ENCODE measurements around the gene GIMD1.

DNA sequence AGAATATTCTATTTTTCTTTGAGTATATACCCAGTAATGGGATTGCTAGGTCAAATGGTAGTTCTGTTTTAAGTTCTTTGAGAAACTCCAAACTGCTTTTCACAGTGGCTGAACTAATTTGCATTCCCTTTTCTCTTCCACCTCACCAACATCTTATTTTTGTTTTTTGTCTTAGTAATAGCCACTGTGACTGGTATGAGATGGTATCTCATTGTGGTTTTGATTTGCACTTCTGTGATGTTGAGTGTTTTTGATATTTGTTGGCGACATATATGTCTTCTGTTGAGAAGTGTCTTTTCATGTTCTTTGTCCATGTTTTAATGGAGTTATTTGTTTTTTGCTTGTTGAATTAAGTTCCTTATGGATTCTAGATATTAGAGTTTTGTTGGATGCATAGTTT, 27.8 kb downstream of the GIMD1 start:
- TF ChIP-seq, protein P1, sequence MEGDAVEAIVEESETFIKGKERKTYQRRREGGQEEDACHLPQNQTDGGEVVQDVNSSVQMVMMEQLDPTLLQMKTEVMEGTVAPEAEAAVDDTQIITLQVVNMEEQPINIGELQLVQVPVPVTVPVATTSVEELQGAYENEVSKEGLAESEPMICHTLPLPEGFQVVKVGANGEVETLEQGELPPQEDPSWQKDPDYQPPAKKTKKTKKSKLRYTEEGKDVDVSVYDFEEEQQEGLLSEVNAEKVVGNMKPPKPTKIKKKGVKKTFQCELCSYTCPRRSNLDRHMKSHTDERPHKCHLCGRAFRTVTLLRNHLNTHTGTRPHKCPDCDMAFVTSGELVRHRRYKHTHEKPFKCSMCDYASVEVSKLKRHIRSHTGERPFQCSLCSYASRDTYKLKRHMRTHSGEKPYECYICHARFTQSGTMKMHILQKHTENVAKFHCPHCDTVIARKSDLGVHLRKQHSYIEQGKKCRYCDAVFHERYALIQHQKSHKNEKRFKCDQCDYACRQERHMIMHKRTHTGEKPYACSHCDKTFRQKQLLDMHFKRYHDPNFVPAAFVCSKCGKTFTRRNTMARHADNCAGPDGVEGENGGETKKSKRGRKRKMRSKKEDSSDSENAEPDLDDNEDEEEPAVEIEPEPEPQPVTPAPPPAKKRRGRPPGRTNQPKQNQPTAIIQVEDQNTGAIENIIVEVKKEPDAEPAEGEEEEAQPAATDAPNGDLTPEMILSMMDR (IDR thresholded peaks at IDR 0.05) = no peak
- no peak for TF ChIP-seq POLR2AphosphoS5 (IDR thresholded peaks at IDR 0.05)
- TF ChIP-seq POLR2A (IDR thresholded peaks at IDR 0.05) = no peak

Measured in suprapubic skin (tissue), 4 donors.